CD4-positive, alpha-beta T cell treated with Interleukin-15 for 4 hours (primary cell): ENCODE results near the gene NANOGP8.
"Not testable (repeated sequence)": the region's sequence is repeated elsewhere in the genome, so short reads cannot be mapped to it uniquely, and the experiment has no call there.

Source experiments
- DNase-seq: peaks from one replicate; pipeline ENCODE4 v3.0.0-alpha.2; 2020; ENCODE audit warnings: low spot score

The NANOGP8 gene

GRCh38 chr15:35092846-35093245 lies 7.8 kb upstream of the NANOGP8 start:
- no peak for DNase-seq

GRCh38 chr15:35092311-35092710 lies 7.2 kb upstream of the NANOGP8 start:
- no peak for DNase-seq

GRCh38 chr15:35090104-35090807 lies 5.2 kb upstream of the NANOGP8 start:
- no peak for DNase-seq

- no peak for DNase-seq
Observed at GRCh38 chr15:35089551-35089950, 4.5 kb upstream of the NANOGP8 start.

GRCh38 chr15:35088329-35088728 lies 3.2 kb upstream of the NANOGP8 start:
- DNase-seq, result no peak

GRCh38 chr15:35087759-35088158 lies 2.7 kb upstream of the NANOGP8 start:
- no peak for DNase-seq

GRCh38 chr15:35082371-35083348 lies 2.4 kb downstream of the NANOGP8 start:
- not testable (repeated sequence) for DNase-seq

GRCh38 chr15:35081626-35082365 lies 3.3 kb downstream of the NANOGP8 start:
- not testable (repeated sequence) for DNase-seq

- no peak for DNase-seq
Observed at GRCh38 chr15:35080226-35080625, 4.9 kb downstream of the NANOGP8 start.

GRCh38 chr15:35078221-35078915 lies 6.7 kb downstream of the NANOGP8 start:
- peak; percentile 45 for DNase-seq

- no peak for DNase-seq
Observed at GRCh38 chr15:35071106-35071505, 14.0 kb downstream of the NANOGP8 start.

- DNase-seq, result no peak
Observed at GRCh38 chr15:35068846-35069475, 16.1 kb downstream of the NANOGP8 start.

GRCh38 chr15:35067496-35068347 lies 17.4 kb downstream of the NANOGP8 start:
- DNase-seq, result no peak

GRCh38 chr15:35066094-35066493 lies 19.0 kb downstream of the NANOGP8 start:
- DNase-seq, result no peak

GRCh38 chr15:35064576-35065190 lies 20.4 kb downstream of the NANOGP8 start:
- no peak for DNase-seq

- no peak for DNase-seq
Observed at GRCh38 chr15:35062738-35063099, 22.4 kb downstream of the NANOGP8 start.

- no peak for DNase-seq
Observed at GRCh38 chr15:35061825-35062737, 23.0 kb downstream of the NANOGP8 start.

- DNase-seq, result no peak
Observed at GRCh38 chr15:35061161-35061824, 23.8 kb downstream of the NANOGP8 start.
